Measurements from ENCODE around the gene ZNF750.

DNA sequence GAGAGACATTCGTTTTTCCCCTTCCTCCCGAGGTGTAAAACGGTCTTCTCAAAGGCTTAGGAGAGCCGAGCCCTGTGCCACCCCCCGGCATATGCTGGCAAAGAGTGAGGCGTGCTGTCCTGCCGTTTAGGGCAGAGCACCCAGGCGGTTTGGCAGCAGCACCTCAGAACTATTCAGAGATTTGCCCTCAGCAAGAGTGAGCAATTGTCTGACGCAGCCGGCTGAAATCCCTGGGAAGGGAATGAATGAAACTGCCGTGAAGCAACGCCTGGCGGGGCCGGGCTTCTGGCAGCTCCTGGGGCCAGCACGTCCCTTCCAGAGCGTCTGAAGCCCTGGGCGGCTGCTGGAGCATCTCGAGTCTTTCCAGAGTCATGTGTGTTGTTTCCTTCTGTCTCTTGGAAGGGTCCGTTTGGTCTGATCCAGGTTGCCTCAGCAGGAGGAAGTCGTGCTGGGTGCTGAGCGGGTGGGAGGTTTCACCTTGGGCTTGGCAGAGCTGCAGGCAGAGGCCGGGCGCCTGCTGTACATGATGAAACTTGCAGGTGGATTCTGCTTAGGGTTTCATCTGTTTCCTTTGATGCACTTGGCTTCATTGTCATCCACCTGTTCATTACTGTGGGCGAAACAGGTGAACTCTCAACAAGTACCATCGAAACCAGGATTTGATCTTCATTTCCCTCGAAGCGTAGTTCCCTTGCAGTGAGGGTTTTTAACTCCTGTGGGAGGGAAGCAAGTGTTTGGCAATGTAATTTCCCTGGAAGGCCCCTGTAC, 52.6 kb downstream of the ZNF750 start:
- TF ChIP-seq CTCF (conservative IDR thresholded peaks at IDR 0.05; ENCODE audit: low read depth in 2 of 2) (no peak), EZH2 (IDR thresholded peaks at IDR 0.05; ENCODE audit: low read depth, unreplicated experiment) (no peak), ETS1 (IDR thresholded peaks at IDR 0.05) (no peak), EZH2phosphoT487 (IDR thresholded peaks at IDR 0.05; ENCODE audit: unreplicated experiment) (no peak), POLR2AphosphoS5 (IDR thresholded peaks at IDR 0.05; ENCODE audit: low read depth) (no peak), CREB1 (CRISPR knock-in tag; IDR thresholded peaks at IDR 0.05; ENCODE audit: low read depth) (no peak)
- TF ChIP-seq, protein P1, sequence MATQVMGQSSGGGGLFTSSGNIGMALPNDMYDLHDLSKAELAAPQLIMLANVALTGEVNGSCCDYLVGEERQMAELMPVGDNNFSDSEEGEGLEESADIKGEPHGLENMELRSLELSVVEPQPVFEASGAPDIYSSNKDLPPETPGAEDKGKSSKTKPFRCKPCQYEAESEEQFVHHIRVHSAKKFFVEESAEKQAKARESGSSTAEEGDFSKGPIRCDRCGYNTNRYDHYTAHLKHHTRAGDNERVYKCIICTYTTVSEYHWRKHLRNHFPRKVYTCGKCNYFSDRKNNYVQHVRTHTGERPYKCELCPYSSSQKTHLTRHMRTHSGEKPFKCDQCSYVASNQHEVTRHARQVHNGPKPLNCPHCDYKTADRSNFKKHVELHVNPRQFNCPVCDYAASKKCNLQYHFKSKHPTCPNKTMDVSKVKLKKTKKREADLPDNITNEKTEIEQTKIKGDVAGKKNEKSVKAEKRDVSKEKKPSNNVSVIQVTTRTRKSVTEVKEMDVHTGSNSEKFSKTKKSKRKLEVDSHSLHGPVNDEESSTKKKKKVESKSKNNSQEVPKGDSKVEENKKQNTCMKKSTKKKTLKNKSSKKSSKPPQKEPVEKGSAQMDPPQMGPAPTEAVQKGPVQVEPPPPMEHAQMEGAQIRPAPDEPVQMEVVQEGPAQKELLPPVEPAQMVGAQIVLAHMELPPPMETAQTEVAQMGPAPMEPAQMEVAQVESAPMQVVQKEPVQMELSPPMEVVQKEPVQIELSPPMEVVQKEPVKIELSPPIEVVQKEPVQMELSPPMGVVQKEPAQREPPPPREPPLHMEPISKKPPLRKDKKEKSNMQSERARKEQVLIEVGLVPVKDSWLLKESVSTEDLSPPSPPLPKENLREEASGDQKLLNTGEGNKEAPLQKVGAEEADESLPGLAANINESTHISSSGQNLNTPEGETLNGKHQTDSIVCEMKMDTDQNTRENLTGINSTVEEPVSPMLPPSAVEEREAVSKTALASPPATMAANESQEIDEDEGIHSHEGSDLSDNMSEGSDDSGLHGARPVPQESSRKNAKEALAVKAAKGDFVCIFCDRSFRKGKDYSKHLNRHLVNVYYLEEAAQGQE (IDR thresholded peaks at IDR 0.05; ENCODE audit: unreplicated experiment) = no peak

Measured in GM23338 (cell line).